HG03025 (cell line): ENCODE results near the gene TMED9.
"Not testable (repeated sequence)": the region's sequence is repeated elsewhere in the genome, so short reads cannot be mapped to it uniquely, and the experiment has no call there.

Experiments
- ATAC-seq: cut with Tn5 transposase; IDR thresholded peaks from one replicate; pipeline ENCODE4 v1.9.1; 2021; ENCODE audit warnings: mild to moderate bottlenecking, moderate library complexity; ENCODE audit not compliant: unreplicated experiment, low FRiP score

The TMED9 gene

DNA sequence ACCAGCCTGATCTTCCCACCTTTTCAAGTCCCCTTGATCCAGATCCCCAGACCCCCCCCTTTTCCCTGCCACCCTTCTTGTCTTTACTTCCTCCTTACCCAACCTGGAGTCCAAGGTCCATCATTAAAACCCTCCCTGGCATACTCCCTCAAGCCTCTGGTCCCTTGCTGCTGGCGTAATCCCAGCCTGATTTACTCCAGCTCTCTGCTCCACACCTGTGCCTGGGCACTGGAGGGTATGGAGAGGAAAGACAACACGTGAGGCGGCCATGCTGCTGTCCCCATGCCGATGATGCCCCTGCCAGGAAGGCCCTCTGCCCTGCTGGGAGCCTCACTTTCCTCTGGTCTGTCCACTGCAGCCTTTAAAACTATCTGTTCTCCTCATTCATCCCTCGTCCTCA is 13.1 kb downstream of the TMED9 start:
- ATAC-seq, result no peak

DNA sequence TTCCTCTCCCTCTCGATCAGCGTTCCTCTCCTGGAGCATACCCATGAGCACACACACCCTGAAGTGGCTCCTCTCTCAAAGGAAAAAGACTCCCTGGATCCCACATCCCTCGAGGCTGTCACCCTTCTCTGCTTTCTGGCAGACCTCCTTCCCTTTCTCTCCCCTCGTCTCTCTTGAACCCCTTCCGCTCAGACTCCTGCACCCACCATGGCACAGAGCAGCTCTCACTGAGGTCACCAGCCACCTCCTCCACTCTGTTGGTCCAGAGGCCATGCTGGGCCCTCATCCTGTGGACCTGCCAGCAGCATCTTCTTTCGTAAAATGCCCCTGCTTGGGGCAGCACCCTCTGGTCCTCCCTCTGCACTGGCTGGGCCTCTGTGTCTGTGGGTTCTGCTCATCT is 13.7 kb downstream of the TMED9 start:
- no peak for ATAC-seq

DNA sequence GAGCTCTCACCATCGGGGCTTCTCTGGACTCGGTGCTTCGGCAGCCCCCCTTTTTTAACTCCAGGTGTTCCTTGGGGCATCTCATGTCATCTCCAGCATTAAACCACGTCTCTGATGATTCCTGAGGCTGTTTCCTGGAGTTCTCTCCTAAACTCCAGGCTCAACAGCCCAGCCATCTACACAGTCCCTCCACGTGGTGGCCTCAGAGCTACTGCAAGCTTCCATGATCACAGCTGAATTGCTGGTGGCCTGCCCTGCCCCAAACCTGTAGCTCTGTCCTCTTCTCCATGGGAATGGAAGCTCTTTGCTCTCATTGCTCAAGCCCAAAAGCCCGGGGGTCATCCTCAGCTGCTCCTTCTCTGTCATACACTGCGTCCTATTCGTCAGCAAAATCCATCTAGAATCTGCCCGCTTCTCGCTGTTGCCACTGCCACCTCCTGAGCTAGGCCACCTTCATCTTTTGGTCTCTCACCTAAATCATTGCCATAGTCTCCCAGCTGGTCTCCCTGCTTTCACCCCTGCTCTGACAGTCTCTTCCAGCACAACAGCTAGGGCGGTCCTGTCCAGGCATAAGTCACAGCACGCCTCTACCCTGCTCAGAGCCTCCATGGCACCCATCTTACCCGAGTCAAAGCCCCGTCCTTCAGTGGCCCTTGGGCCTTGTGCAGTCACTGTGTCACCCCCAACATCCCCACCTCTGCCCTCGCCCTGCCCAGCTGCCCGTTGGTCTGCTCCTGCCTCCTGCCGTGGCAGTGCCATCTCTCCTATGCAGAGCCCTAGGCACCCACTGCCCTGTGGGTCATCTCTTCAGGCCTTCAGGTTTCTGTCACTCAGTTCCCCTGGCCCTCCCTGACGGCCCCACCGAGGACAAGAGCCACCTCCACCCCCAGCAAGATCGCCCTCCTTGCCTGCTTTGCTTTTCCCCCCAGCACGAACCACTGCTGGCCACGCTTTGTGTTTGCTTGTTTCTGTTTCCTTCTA is 14.4 kb downstream of the TMED9 start:
- no peak for ATAC-seq

DNA sequence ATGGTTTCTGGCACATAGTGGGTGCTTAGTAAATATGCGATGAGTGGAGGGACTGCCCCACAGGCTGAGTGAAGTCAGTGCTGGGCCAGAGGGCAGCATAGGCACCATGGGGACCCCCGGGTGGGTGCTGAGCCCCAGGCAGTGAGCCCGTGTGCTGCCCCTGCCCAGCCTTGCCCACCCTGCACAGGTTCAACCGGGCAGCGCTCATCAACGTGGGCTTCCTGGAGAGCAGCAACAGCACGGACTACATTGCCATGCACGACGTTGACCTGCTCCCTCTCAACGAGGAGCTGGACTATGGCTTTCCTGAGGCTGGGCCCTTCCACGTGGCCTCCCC is 15.1 kb downstream of the TMED9 start:
- no peak for ATAC-seq

DNA sequence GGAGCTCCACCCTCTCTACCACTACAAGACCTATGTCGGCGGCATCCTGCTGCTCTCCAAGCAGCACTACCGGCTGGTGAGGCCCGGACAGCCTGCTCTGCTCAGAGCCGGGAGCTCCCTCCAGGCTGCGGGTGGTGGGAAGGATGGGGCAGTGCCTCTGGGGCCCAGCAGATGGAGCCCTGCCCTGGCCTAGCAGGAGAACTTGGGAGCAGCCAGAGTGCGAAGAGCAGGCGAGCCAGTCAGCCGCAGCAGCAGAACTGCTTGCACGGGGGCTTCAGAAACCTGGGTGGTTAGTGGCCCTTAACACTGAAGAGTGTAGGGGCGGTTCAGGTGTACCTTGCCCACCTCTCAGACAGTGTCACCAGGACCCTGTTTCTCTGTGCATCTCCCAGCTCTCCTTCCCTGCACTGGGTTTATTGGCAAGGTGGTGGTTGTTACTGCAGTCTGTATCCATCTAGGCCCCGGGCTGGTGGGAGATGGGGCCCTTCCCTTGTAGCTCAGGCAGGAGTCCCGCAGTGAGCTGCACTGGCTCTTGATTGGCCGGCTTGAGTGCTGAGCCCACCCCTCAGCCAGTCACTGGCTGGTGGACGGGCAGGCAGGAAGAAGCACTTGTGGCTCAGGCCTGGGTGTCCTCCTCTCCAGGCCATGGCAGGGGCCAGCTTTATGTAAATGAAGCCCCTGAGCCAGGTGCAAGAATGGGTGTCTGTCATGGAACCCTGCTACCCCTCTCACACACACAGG is 15.6 kb downstream of the TMED9 start:
- ATAC-seq, result no peak

DNA sequence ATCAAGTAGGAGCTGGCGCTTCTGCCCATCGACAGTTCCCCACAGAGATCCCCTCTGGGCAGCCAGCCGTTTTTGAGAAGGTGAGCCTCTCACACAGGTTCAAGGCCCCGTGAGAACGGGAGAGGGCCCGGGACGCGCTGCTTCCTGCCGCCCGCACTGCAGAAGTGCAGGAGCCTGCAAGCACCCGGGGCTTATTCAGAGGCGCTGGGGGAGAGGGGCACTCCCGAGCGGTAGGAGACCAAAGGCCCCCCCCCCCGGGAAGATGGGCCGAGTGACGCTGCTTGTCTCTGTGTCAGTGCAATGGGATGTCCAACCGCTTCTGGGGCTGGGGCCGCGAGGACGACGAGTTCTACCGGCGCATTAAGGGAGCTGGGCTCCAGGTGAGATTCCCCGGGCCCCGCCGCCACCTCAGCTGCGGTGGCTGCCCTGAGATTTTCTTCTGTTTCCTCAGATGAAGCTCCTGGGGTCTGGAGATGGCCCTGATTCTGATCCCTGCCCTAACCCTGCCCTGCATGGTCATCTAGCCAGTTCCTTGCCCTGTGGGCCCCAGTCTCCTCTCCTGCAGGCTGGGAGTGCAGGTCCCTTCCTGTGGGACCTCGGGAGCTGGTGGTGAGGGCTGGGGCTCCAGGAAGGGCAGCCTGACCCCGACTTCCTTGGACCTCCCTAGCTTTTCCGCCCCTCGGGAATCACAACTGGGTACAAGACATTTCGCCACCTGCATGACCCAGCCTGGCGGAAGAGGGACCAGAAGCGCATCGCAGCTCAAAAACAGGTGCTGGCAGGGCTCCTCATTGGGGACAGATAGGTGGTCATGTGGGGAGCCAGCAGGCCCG is 16.5 kb downstream of the TMED9 start:
- ATAC-seq, result no peak

DNA sequence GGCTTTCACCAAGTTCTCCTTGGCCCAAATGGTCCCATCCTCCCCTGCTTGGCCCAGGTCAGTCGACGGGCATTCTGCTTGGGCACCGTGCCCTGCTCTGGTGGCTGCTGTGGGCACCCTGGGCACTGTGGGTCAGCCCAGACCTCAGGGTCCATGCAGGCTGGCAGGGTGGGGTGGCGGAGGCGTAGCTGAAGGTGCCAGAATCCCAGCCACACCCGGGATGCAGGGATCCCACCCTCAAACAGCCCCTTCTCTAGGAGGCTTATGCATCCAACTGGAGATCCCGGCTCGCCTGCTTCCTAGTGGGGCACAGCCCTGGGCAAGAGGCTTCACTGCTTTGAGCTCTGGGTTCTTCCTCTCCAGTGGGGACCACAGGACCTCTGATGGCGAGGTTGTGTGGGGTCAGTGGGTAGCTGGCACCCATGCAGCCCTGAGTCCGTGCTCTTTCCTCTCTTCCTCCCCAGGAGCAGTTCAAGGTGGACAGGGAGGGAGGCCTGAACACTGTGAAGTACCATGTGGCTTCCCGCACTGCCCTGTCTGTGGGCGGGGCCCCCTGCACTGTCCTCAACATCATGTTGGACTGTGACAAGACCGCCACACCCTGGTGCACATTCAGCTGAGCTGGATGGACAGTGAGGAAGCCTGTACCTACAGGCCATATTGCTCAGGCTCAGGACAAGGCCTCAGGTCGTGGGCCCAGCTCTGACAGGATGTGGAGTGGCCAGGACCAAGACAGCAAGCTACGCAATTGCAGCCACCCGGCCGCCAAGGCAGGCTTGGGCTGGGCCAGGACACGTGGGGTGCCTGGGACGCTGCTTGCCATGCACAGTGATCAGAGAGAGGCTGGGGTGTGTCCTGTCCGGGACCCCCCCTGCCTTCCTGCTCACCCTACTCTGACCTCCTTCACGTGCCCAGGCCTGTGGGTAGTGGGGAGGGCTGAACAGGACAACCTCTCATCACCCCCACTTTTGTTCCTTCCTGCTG is 17.4 kb downstream of the TMED9 start:
- ATAC-seq, result no peak

DNA sequence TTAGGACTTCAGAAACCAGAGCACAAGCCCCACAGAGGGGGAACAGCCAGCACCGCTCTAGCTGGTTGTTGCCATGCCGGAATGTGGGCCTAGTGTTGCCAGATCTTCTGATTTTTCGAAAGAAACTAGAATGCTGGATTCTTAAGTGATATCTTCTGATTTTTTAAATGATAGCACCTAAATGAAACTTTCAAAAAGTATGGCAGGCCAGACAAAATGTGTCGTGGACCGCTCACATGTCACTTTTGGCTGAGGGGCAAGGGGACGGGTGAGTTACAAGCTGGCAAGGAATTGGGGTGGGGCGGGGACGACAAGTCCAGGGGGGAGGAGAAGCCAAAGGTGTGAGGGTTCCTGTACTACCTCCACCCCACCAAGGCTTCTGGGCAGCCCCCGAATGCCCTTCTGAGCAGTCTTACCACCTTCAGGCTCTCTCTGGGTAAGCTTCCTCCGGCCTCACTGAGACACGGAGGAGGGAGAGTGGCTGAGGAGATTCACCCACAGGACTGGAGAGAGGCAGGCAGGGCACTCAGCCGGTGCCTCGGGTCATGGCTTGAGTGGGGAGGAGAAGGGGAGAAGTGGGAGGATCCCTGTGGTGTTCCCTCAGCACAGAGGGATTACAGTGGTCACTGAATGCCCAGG is 18.2 kb downstream of the TMED9 start:
- ATAC-seq, result no peak

DNA sequence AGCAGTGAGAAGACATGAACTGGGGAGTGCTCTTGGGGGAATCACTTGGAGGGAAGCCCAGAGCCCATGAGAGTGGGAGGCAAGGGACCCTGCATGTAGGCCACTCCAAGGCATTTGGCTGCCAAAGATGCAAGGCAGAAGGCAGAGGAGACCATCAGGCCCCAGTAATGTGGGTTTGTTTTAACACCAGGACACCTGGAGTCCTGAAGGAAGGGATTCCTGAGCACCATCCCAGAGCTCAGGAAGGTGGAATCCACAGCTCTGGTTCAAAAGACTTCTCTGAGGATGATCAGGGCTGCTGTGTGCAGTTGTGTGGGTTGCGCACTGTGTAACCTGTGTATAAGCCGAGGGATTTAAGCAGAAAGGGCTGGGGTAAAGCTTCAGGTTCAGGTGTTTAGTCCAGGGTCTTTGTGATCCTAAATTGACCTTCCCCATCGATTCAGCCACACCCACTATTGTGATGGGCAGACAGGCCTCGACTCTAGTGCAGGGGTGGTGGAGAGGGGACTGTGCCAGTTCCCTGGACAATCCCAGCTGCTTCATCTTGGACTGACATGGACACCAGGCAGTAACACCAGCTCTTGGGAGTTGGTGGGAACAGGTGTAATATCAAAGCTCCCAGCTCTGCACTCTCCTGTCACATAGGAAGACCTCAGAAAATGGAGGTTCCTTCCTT is 18.9 kb downstream of the TMED9 start:
- ATAC-seq, result no peak

DNA sequence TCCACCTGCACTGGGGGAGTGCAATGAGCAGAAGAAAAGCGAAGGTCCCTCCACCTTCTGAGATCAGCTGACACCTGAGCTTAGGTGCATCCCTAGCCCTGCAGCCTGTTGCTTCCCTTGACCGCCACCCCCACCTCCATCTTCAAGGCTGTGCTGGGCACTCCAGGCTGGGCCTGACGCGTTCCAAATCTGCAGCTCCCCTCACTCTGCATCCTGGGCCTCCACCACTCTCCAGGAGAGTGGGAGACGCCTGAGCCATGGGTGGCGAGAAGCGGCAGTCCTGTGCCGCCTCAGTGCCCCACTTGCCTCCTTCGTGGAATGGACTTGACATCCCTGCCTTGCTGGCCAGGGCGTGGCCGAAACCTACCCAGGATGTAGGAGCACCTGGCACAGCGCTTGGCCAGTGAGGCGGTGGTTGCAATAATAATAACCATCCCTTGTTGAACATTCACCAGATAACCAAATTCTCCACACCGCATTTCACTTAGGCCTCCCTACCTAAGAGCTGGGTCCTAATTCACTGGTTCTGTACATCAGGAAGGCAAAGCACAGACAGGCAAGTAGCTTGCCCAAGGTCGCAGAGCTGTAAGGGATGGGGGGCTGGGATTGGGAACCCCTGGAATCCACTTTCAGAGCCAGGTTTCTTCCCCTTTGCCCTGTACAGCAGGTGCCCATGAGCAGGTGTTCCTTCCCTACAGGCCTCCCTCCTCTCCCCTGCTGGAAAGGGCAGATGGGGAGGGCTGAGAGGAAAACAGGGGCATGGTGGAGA is 19.6 kb downstream of the TMED9 start:
- ATAC-seq, result no peak

DNA sequence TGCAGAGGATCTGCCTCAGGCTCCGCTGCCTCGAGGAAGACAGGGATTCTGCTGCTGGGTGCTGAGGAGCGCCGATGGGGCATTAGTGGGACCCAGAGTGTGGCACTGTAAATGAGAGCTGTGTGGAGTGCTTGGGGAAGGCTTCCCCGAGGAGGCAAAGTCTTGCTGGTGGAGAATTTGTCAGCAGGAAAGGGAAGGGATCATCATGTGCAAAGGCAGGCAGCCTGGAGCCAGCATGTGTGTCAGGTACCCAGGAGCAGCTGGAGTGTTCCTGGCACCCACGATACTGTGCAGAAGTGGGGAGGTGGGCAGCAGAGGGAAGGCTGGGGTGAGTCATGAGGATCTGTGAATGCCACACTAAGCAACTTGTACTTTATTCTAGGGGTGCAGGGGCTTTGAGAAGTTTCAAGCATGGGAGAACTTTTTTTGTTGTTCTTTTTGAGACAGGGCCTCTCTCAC is 20.2 kb downstream of the TMED9 start:
- ATAC-seq, result no peak

DNA sequence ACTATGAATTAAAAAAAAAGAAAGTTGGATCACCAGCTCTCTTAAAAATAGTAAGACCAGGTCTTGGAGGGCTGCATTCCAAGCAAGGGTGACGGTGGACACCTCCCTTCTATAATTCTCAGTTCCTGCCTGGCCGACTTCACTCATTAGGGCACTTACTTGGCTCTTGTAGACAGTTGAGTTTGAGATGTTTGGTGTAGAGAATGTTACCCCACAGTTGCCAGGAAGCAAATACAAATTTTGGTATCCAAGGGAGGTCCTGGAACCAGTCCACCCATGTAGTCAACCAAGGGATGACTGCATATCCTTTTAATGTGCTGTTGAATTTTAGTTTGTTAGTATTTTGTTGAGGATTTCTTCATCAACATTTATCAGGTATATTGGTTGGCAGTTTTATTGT is 28.6 kb downstream of the TMED9 start:
- ATAC-seq, result no peak

DNA sequence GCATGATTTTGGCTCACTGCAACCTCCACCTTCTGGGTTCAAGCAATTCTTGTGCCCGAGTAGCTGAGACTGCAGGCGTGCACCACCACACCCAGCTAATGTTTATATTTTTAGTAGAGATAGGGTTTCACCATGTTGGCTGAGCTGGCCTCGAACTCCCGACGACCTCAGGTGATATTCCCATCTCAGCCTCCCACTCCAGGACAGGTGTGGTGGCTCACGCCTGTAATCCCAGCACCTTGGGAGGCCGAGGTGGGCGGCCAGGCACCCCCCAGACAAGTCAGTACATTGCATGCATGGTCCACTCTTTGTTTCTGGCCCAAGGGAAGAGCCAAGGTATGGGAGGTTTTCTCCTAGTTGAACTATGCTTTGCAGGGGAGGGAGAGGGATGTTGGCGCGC is 32.2 kb downstream of the TMED9 start:
- ATAC-seq, result not testable (repeated sequence)

DNA sequence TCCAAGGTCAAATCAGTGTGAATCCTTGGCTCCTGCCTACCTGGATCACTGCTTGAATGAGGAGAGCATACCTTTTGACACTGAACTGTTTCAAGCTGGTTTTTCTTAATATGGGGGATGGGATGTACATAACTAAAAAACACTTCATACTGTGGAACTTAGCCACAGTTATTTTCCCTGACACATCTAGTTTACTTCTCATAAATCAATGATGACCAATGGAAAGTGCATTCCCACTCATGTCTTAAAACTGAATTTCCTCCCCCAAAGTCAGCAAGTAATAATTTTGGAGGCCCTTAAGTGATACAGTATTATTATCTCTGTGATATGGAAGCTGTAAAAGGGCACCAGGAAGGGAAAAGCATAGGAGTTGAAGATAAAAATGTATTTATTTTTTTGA is 38.2 kb downstream of the TMED9 start:
- ATAC-seq, result not testable (repeated sequence)

DNA sequence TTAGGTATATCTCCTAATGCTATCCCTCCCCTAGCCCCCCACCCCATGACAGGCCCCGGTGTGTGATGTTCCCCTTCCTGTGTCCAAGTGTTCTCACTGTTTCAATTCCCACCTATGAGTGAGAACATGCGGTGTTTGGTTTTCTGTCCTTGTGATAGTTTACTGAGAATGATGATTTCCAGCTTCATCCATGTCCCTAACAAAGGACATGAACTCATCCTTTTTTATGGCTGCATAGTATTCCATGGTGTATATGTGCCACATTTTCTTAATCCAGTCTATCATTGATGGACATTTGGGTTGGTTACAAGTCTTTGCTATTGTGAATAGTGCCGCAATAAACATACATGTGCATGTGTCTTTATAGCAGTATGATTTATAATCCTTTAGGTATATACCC is 42.9 kb downstream of the TMED9 start:
- not testable (repeated sequence) for ATAC-seq

DNA sequence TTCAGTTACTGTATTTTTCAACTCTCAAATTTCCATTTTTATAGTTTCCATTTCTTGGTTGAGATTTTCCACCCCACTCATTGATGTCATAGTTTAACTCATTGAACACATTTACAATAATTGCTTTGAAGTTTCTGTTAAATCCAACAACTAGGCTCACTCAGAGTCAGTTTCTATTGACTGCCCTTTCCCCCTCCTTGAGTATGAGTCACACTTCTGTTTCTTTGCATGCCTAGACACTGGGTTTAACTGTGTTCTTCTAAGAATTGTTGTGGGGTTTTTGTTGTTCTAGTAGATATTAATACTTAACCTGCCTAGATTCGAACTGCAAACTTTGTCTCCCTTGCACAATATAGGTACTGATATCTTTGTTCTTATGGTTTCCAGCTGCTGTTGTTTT is 53.5 kb downstream of the TMED9 start:
- not testable (repeated sequence) for ATAC-seq
